GM12878 (cell line): ENCODE results near the gene PKP4. TPM values are rescaled to one million over a fixed set of nuclear protein-coding genes. Genes with fewer than 3 reads are reported as not detected.

Source experiments
- ATAC-seq: fragments of 200-7000 bp; cut with Tn5 transposase; 3 replicates; pipeline ENCODE4 v1.9.1; 2020; ENCODE audit warnings: mild to moderate bottlenecking, moderate library complexity
- BruUV-seq: library from RNA; stranded (reverse); fragments of 400-500 nt; replicated peaks from 2 replicates; lab custom pipeline; 2021; lab: Mats Ljungman, UMichigan
- CTCF ChIA-PET: fragments of 300-600 bp; sonication (Branson Sonifier 250); formaldehyde crosslinking; extraction: SDS; loops from one replicate; lab custom pipeline; 2021; ENCODE audit warnings: inconsistent platforms; lab: Yijun Ruan, JAX
- POLR2A ChIA-PET: fragments of 350-600 bp; formaldehyde crosslinking; extraction: SDS; loops from one replicate; lab custom pipeline; 2021; ENCODE audit warnings: inconsistent platforms; lab: Charles Lee
- RAD21 ChIA-PET: fragments of 300-600 bp; sonication (Branson Sonifier 250); formaldehyde crosslinking; loops from one replicate; lab custom pipeline; 2023; ENCODE audit warnings: antibody characterized with exemption; ENCODE audit not compliant: unreplicated experiment; lab: Charles Lee
- SMC1A ChIA-PET: fragments of 300-600 bp; sonication (Branson Sonifier 250); formaldehyde crosslinking; loops from one replicate; lab custom pipeline; 2023; ENCODE audit not compliant: unreplicated experiment, uncharacterized antibody; lab: Charles Lee
- DNase-seq: peaks from one replicate; pipeline ENCODE4 v3.0.0-alpha.2; 2011; ENCODE audit warnings: low read depth, low spot score
- FAIRE-seq: peaks from 3 replicates; lab custom pipeline; 2011; peaks lifted over from hg19 to GRCh38; lab: Jason Lieb, UNC
- H2AFZ ChIP-seq: 2 replicates; pipeline ENCODE4 v1.6.0; 2011; ENCODE audit warnings: low read depth, low read length, control low read depth; ENCODE audit not compliant: control insufficient read depth
- H3K27ac ChIP-seq: 2 replicates; pipeline ENCODE4 v1.5.1; 2011; ENCODE audit warnings: control low read depth; ENCODE audit not compliant: control insufficient read depth, insufficient read depth
- H3K27me3 ChIP-seq, 2 experiments: replicated peaks in 1 of 2; 2 replicates each; pipeline versions ENCODE4 v1.6.0 to v1.6.1; 2011; ENCODE audit warnings: low read length in 1 of 2; ENCODE audit not compliant: control insufficient read depth in 2 of 2, insufficient read depth in 2 of 2
- H3K36me3 ChIP-seq, 2 experiments: 2 replicates each; pipeline ENCODE4 v1.5.1; 2011; ENCODE audit warnings: low read length in 1 of 2; ENCODE audit not compliant: control insufficient read depth in 2 of 2, insufficient read depth in 2 of 2
- H3K4me1 ChIP-seq: 2 replicates; pipeline ENCODE4 v1.6.1; 2011; ENCODE audit warnings: mild to moderate bottlenecking, low read length, moderate library complexity, mixed read lengths; ENCODE audit not compliant: control insufficient read depth, insufficient read depth
- H3K4me2 ChIP-seq: 2 replicates; pipeline ENCODE4 v1.6.0; 2011; ENCODE audit warnings: control low read depth; ENCODE audit not compliant: control insufficient read depth, insufficient read depth
- H3K4me3 ChIP-seq: fragments of 200-600 bp; sonication (generic); 2 replicates; pipeline ENCODE4 v1.5.1; 2016
- H3K79me2 ChIP-seq: 2 replicates; pipeline ENCODE4 v1.6.0; 2011; ENCODE audit warnings: low read length; ENCODE audit not compliant: control insufficient read depth, insufficient read depth
- H3K9ac ChIP-seq: 2 replicates; pipeline ENCODE4 v1.8.0; 2011; ENCODE audit warnings: low read length, control low read depth, mixed read lengths; ENCODE audit not compliant: control insufficient read depth, insufficient read depth
- H3K9me3 ChIP-seq: replicated peaks from 3 replicates; pipeline ENCODE4 v1.5.1; 2011; ENCODE audit warnings: mild to moderate bottlenecking, low read length; ENCODE audit not compliant: control insufficient read depth, insufficient read depth
- H4K20me1 ChIP-seq: 2 replicates; pipeline ENCODE4 v1.6.0; 2011; ENCODE audit not compliant: control insufficient read depth, insufficient read depth
- KDM1A ChIP-seq: fragments of 200-600 bp; sonication (generic); IDR thresholded peaks from 2 replicates; pipeline ENCODE4 v1.6.1; 2016; ENCODE audit warnings: borderline replicate concordance
- RUNX3 ChIP-seq: IDR thresholded peaks from 2 replicates; pipeline ENCODE4 v1.6.1; 2012; ENCODE audit warnings: low read length, inconsistent platforms
- ZNF622 ChIP-seq: fragments of 450-650 bp; IDR thresholded peaks from 2 replicates; pipeline ENCODE4 v1.6.1; 2017; ENCODE audit warnings: mild to moderate bottlenecking, inconsistent platforms
- WGBS: methylation state at CpG from one replicate; pipeline ENCODE4 v1.1.6; 2016; ENCODE audit warnings: low lambda C conversion rate; ENCODE audit not compliant: insufficient replicate concordance, insufficient coverage; ENCODE audit errors: missing lambda C conversion rate; 5-methylcytosine and 5-hydroxymethylcytosine counted together
- in situ Hi-C: fragments of 300-500 bp; cut with MboI; formaldehyde crosslinking; loops from 9 replicates; pipeline ENCODE4 v1.14.3; 2018; ENCODE audit warnings: mixed read lengths
- intact Hi-C: fragments of 100-400 bp; cut with micrococcal nuclease; formaldehyde crosslinking; loops from one replicate; pipeline ENCODE4 v1.14.2; 2022; ENCODE audit not compliant: unreplicated experiment
- polyA plus RNA-seq, 11 experiments: library from polyadenylated mRNA; depleted of rRNA in 4 of 11; unstranded in 6 of 11; stranded (reverse) in 5 of 11; fragments of >200 nt; fragmentation: Nextera tagmentation in 4 of 11; fragmentation: Illumina TruSeq in 1 of 11; extraction: Ambion mirVana in 4 of 11; extraction: Trizol in 1 of 11; gene quantifications; 1 replicate in 1 of 11; 2 replicates in 10 of 11; pipeline versions ENCODE4 v1.2.1 to v1.2.3, GENCODE V29; 2011 to 2016; ENCODE audit warnings: inconsistent platforms in 2 of 11, missing spikeins in 2 of 11, low read depth in 1 of 11
- total RNA-seq, 4 experiments: library from RNA; depleted of rRNA in 3 of 4; stranded (reverse); fragments of >200 nt in 3 of 4; fragmentation: Illumina TruSeq in 1 of 4; extraction: Trizol in 1 of 4; gene quantifications; 2 replicates each; pipeline versions ENCODE4 v1.2.1 to v1.2.3, GENCODE V29; 2013 to 2021

PKP4 gene
- total and polyA plus RNA-seq, 10 of the 15 experiments (the other 5 are each of a cell fraction or from before 2014, with no cell fraction given) = 4.8 to 35.8 (median 17.7) TPM

DNA sequence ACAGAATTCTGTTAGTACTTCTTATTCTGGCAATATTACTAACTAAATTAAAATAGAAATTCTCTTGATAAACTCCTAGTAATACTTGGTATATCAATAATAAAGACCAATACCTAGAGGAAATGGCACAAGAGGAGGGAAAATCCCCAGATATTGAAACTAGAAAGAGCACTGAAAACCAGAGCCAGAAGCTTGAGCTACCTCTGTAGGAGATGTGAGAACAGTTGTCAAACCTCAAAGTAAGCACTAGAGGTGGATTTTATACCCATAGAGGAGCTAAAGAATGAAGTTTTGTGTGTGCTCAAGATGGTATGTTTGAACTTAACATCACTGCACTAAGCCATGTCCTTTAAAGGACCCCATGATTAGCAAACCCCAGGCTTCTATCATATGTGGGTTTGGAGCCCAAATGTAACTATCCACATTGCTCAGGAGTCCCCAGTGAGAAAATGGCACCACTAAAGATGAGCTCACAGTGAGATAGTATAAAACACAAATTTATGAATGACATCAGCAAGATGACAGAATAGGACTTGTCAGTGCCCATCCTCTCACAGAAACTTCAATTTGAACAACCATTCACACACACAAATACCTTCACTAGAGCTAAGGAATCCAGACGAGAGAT is 122.1 kb downstream of the PKP4 start:
- Histone ChIP-seq H2AFZ (no peak overlapping the region), H3K27me3 (no peaks in the 10 kb centered on the region), H4K20me1 (no peaks in the 10 kb centered on the region), H3K9me3 (no peaks in the 10 kb centered on the region), H3K4me3 (no peak overlapping the region), H3K36me3 (no peaks in the 10 kb centered on the region), H3K9ac (no peak overlapping the region), H3K4me2 (no peak overlapping the region), H3K27ac (no peak overlapping the region), H3K4me1 (peaks cover 4% of the 10 kb centered on the region; the same call in 1 of the 2 replicates), H3K79me2 (no peaks in the 10 kb centered on the region)
- 100% methylated on average over 1 of the region's 1 CpG for WGBS
- ChIA-PET POLR2A (interaction anchor here (0.6 to 1.5 kb wide), 2 partner anchors 9 to 159 kb away, joined by 3 read pairs; no protein-coding TSS in a partner anchor), CTCF (no interaction called here), SMC1A (interaction anchor here (0.7 to 1.5 kb wide), 4 partner anchors 9 to 32 kb away, joined by 3 to 5 read pairs (median 4); no protein-coding TSS in a partner anchor), RAD21 (interaction anchor here (0.9 kb wide), 1 partner anchor 110 kb away, joined by 3 read pairs; no protein-coding TSS in a partner anchor)
- TF ChIP-seq RUNX3 = 0 out of 2 replicates have a peak, but pooled peaks have one; percentile 12
- no peak for TF ChIP-seq KDM1A
- no TSS peak for BruUV-seq
- in situ Hi-C loops = no loop called here
- ATAC-seq (peak; percentile 90), FAIRE-seq (peak; percentile 81), DNase-seq (no peak)
- intact Hi-C loops = no loop called here

DNA sequence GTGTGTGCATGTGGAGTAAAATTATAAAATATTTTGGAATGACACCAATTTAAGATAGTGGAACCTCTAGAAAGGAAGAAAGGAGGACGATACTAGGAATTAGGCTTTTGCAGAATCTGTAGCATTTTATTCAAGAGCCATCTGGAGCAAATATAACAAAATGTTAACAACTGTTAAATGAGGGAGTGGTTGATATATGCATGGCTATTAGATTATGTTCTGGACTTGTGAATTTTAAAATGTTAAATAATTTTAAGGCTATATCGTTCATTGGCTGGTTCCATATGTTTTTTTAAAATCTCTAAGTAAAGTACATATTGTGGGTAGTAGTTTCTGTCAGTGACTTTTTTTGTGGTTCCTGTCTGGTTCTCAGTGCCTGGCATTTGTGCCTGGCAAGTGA is 123.2 kb downstream of the PKP4 start:
- ChIA-PET POLR2A (interaction anchor here (1.5 kb wide), 1 partner anchor 8 kb away, joined by 3 read pairs; no protein-coding TSS in a partner anchor), RAD21 (no interaction called here), CTCF (no interaction called here), SMC1A (no interaction called here)
- H3K27me3 ChIP-seq = no peaks in the 10 kb centered on the region
- ATAC-seq = no peak
- H3K79me2 ChIP-seq = no peaks in the 10 kb centered on the region
- BruUV-seq = no TSS peak
- H2AFZ ChIP-seq = no peak overlapping the region
- intact Hi-C loops (no loop called here), in situ Hi-C loops (no loop called here)
- H3K9me3 ChIP-seq = no peaks in the 10 kb centered on the region
- no peak overlapping the region for H3K4me2 ChIP-seq
- no peak for FAIRE-seq
- no peak overlapping the region for H3K4me3 ChIP-seq
- no peak overlapping the region for H3K27ac ChIP-seq
- DNase-seq = no peak
- 61% methylated on average over 2 of the region's 2 CpGs for WGBS
- peaks cover 4% of the 10 kb centered on the region; the same call in 1 of the 2 replicates for H3K4me1 ChIP-seq
- H3K36me3 ChIP-seq = no peaks in the 10 kb centered on the region
- H3K9ac ChIP-seq = no peak overlapping the region
- TF ChIP-seq ZNF622 = no peak
- no peaks in the 10 kb centered on the region for H4K20me1 ChIP-seq
